Measurements from ENCODE around the gene FGD4.

- TF ChIP-seq, protein P1, sequence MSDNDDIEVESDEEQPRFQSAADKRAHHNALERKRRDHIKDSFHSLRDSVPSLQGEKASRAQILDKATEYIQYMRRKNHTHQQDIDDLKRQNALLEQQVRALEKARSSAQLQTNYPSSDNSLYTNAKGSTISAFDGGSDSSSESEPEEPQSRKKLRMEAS (CRISPR knock-in tag; IDR thresholded peaks at IDR 0.05), result no peak
- no peak for TF ChIP-seq NFYB (CRISPR knock-in tag; conservative IDR thresholded peaks at IDR 0.05; ENCODE audit: low read depth)
- TF ChIP-seq TEAD4 (CRISPR knock-in tag; IDR thresholded peaks at IDR 0.05), result no peak
- TF ChIP-seq, protein P2, sequence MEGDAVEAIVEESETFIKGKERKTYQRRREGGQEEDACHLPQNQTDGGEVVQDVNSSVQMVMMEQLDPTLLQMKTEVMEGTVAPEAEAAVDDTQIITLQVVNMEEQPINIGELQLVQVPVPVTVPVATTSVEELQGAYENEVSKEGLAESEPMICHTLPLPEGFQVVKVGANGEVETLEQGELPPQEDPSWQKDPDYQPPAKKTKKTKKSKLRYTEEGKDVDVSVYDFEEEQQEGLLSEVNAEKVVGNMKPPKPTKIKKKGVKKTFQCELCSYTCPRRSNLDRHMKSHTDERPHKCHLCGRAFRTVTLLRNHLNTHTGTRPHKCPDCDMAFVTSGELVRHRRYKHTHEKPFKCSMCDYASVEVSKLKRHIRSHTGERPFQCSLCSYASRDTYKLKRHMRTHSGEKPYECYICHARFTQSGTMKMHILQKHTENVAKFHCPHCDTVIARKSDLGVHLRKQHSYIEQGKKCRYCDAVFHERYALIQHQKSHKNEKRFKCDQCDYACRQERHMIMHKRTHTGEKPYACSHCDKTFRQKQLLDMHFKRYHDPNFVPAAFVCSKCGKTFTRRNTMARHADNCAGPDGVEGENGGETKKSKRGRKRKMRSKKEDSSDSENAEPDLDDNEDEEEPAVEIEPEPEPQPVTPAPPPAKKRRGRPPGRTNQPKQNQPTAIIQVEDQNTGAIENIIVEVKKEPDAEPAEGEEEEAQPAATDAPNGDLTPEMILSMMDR (IDR thresholded peaks at IDR 0.05), result no peak
- TF ChIP-seq ZNF512 (CRISPR knock-in tag; IDR thresholded peaks at IDR 0.05; ENCODE audit: borderline replicate concordance), result no peak
- TF ChIP-seq, protein P3, sequence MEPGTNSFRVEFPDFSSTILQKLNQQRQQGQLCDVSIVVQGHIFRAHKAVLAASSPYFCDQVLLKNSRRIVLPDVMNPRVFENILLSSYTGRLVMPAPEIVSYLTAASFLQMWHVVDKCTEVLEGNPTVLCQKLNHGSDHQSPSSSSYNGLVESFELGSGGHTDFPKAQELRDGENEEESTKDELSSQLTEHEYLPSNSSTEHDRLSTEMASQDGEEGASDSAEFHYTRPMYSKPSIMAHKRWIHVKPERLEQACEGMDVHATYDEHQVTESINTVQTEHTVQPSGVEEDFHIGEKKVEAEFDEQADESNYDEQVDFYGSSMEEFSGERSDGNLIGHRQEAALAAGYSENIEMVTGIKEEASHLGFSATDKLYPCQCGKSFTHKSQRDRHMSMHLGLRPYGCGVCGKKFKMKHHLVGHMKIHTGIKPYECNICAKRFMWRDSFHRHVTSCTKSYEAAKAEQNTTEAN (CRISPR knock-in tag; IDR thresholded peaks at IDR 0.05), result no peak
Measured at GRCh38 chr12:32586390-32586789, 187.0 kb downstream of the FGD4 start.

Data from WTC11 (cell line).